K562 (cell line): ENCODE measurements around the gene ZNF473. TPM values are rescaled to one million over a fixed set of nuclear protein-coding genes. Genes with fewer than 3 reads are reported as not detected.
"Not testable (repeated sequence)": the region's sequence is repeated elsewhere in the genome, so short reads cannot be mapped to it uniquely, and the experiment has no call there.

Experiments
- ATAC-seq: fragments of 200-7000 bp; cut with Tn5 transposase; 3 replicates; pipeline ENCODE4 v1.9.1; 2020; ENCODE audit warnings: moderate library complexity
- BruUV-seq: library from RNA; stranded (reverse); fragments of 400-500 nt; replicated peaks from 2 replicates; lab custom pipeline; 2021; lab: Mats Ljungman, UMichigan
- CTCF ChIA-PET: fragments of 300-600 bp; formaldehyde crosslinking; extraction: SDS; loops from one replicate; lab custom pipeline; 2021; ENCODE audit warnings: low intra/inter-chr PET ratio; lab: Yijun Ruan, JAX
- POLR2A ChIA-PET: fragments of 300-600, 350-650 bp; sonication (Branson Sonifier 250); formaldehyde crosslinking; extraction: SDS; loops from one replicate; lab custom pipeline; 2021; ENCODE audit warnings: antibody characterized with exemption, inconsistent platforms; lab: Yijun Ruan, JAX
- DNase-seq, 4 experiments: peaks; one replicate each; pipeline versions ENCODE4 v3.0.0 to v3.0.0-alpha.2; 2011 to 2018; ENCODE audit warnings: low spot score in 3 of 4, mixed read lengths in 3 of 4; ENCODE audit errors: extremely low read depth in 1 of 4
- FAIRE-seq: peaks from 2 replicates; lab custom pipeline; 2011; peaks lifted over from hg19 to GRCh38; lab: Jason Lieb, UNC
- H2AFZ ChIP-seq: 2 replicates; pipeline ENCODE4 v1.6.0; 2011; ENCODE audit warnings: low read depth, low read length, control low read depth, inconsistent platforms
- H3K27ac ChIP-seq: fragments of 200-600 bp; 3 replicates; pipeline ENCODE4 v1.8.0; 2011; ENCODE audit warnings: low read depth, mild to moderate bottlenecking, control low read depth, inconsistent platforms, low read length, moderate library complexity, mixed read lengths; ENCODE audit errors: extremely low read depth
- H3K27me3 ChIP-seq, 2 experiments: fragments of 300-600 bp in 1 of 2; 2 replicates in 1 of 2; 3 replicates in 1 of 2; pipeline versions ENCODE4 v1.6.0 to v1.8.0; 2011; ENCODE audit warnings: inconsistent platforms in 2 of 2, low read length in 2 of 2, mild to moderate bottlenecking in 1 of 2, mixed read lengths in 1 of 2, moderate library complexity in 1 of 2; ENCODE audit not compliant: control insufficient read depth in 2 of 2, insufficient read depth in 2 of 2
- H3K36me3 ChIP-seq: fragments of 300-600 bp; 3 replicates; pipeline ENCODE4 v1.8.0; 2011; ENCODE audit warnings: mild to moderate bottlenecking, low read length, inconsistent platforms; ENCODE audit not compliant: control insufficient read depth, insufficient read depth
- H3K4me1 ChIP-seq, 2 experiments: fragments of 200-600 bp in 1 of 2; replicated peaks in 1 of 2; 2 replicates in 1 of 2; 3 replicates in 1 of 2; pipeline versions ENCODE4 v1.5.1 to v1.8.0; 2011; ENCODE audit warnings: inconsistent platforms in 2 of 2, low read length in 2 of 2, mild to moderate bottlenecking in 1 of 2, mixed read lengths in 1 of 2, moderate library complexity in 1 of 2; ENCODE audit not compliant: control insufficient read depth in 2 of 2, insufficient read depth in 2 of 2
- H3K4me2 ChIP-seq: 2 replicates; pipeline ENCODE4 v1.6.1; 2011; ENCODE audit warnings: low read length, control low read depth, inconsistent platforms, mixed read lengths; ENCODE audit not compliant: insufficient read depth
- H3K4me3 ChIP-seq: fragments of 200-600 bp; sonication (generic), shearing (Covaris generic); 2 replicates; pipeline ENCODE4 v1.5.1; 2016; ENCODE audit warnings: control low read depth, inconsistent platforms
- H3K79me2 ChIP-seq: fragments of 200-600 bp; 3 replicates; pipeline ENCODE4 v1.8.0; 2011; ENCODE audit warnings: low read length, inconsistent platforms; ENCODE audit not compliant: control insufficient read depth, insufficient read depth
- H3K9ac ChIP-seq, 2 experiments: 2 replicates each; pipeline versions ENCODE4 v1.6.0 to v1.6.1; 2011; ENCODE audit warnings: low read depth in 2 of 2, low read length in 2 of 2, control low read depth in 1 of 2, inconsistent platforms in 1 of 2, mild to moderate bottlenecking in 1 of 2, mixed read lengths in 1 of 2; ENCODE audit not compliant: insufficient read depth in 1 of 2
- H3K9me1 ChIP-seq: one replicate; pipeline ENCODE4 v1.6.0; 2011; ENCODE audit warnings: inconsistent platforms, mild to moderate bottlenecking, low read length, moderate library complexity; ENCODE audit not compliant: control insufficient read depth, insufficient read depth
- H3K9me3 ChIP-seq: replicated peaks from 2 replicates; pipeline ENCODE4 v1.5.1; 2011; ENCODE audit warnings: low read depth, low read length, inconsistent platforms; ENCODE audit not compliant: control insufficient read depth, insufficient read depth
- H4K20me1 ChIP-seq: replicated peaks from 2 replicates; pipeline ENCODE4 v1.6.1; 2011; ENCODE audit warnings: low read length, inconsistent platforms, mixed read lengths; ENCODE audit not compliant: control insufficient read depth, insufficient read depth
- ATF3 ChIP-seq, 2 experiments: fragments of 450-650 bp in 1 of 2; sonication (generic) in 1 of 2; formaldehyde crosslinking in 1 of 2; IDR thresholded peaks in 1 of 2; conservative IDR thresholded peaks in 1 of 2; 2 replicates each; pipeline versions ENCODE4 v1.6.1 to v1.8.1; 2016 to 2023; ENCODE audit warnings: mild to moderate bottlenecking in 2 of 2, moderate library complexity in 2 of 2, inconsistent platforms in 1 of 2, missing genetic modification reagents in 1 of 2
- CC2D1A ChIP-seq: fragments of 450-650 bp; IDR thresholded peaks from 2 replicates; pipeline ENCODE4 v1.6.1; 2017; ENCODE audit warnings: mild to moderate bottlenecking
- CHAMP1 ChIP-seq: fragments of 450-650 bp; IDR thresholded peaks from 2 replicates; pipeline ENCODE4 v1.6.1; 2016; ENCODE audit warnings: mild to moderate bottlenecking
- CTCF ChIP-seq, 3 experiments: IDR thresholded peaks in 2 of 3; conservative IDR thresholded peaks in 1 of 3; 2 replicates each; pipeline ENCODE4 v1.5.1; 2011 to 2012; ENCODE audit warnings: low read length in 3 of 3, mild to moderate bottlenecking in 3 of 3, control low read depth in 2 of 3, improper control_type of control experiment in 1 of 3, inconsistent platforms in 1 of 3, low read depth in 1 of 3, mixed read lengths in 1 of 3, moderate library complexity in 1 of 3; ENCODE audit not compliant: insufficient read depth in 2 of 3
- FOXM1 ChIP-seq, 2 experiments: fragments of 450-650 bp in 1 of 2; sonication (generic) in 1 of 2; formaldehyde crosslinking in 1 of 2; IDR thresholded peaks; 2 replicates each; pipeline versions ENCODE4 v1.6.1 to v1.9.0; 2017 to 2022; ENCODE audit warnings: low read depth in 2 of 2, mild to moderate bottlenecking in 2 of 2, missing genetic modification reagents in 1 of 2, moderate library complexity in 1 of 2
- L3MBTL2 ChIP-seq: fragments of 450-650 bp; IDR thresholded peaks from 2 replicates; pipeline ENCODE4 v1.6.1; 2016; ENCODE audit warnings: mild to moderate bottlenecking, moderate library complexity
- SMC3 ChIP-seq: conservative IDR thresholded peaks from 2 replicates; pipeline ENCODE4 v1.6.1; 2011; ENCODE audit warnings: low read depth, low read length, improper control_type of control experiment; ENCODE audit not compliant: insufficient read depth
- WGBS: fragments of 100-300 bp; shearing (Covaris generic); methylation state at CpG from one replicate; pipeline ENCODE4 v1.1.6; 2016; ENCODE audit warnings: low coverage, mixed read lengths; ENCODE audit not compliant: insufficient coverage; ENCODE audit errors: missing lambda C conversion rate; 5-methylcytosine and 5-hydroxymethylcytosine counted together
- in situ Hi-C: fragments of 300-500 bp; cut with MboI; formaldehyde crosslinking; loops from 4 replicates; pipeline ENCODE4 v1.15.0; 2018; ENCODE audit warnings: inconsistent platforms, mixed read lengths
- intact Hi-C: fragments of 100-400 bp; cut with micrococcal nuclease; formaldehyde crosslinking; loops from 2 replicates; pipeline ENCODE4 v1.14.2; 2022
- polyA plus RNA-seq, 8 experiments: library from polyadenylated mRNA; depleted of rRNA in 4 of 8; stranded (reverse) in 5 of 8; unstranded in 3 of 8; fragments of >200 nt; fragmentation: Nextera tagmentation in 2 of 8; fragmentation: Illumina TruSeq in 1 of 8; extraction: Ambion mirVana in 2 of 8; extraction: Trizol in 1 of 8; gene quantifications; 2 replicates each; pipeline versions ENCODE4 v1.2.1 to v1.2.3, GENCODE V29; 2011 to 2014; ENCODE audit warnings: inconsistent platforms in 1 of 8, missing spikeins in 1 of 8
- total RNA-seq, 7 experiments: library from RNA; depleted of rRNA in 6 of 7; stranded (reverse); fragments of >200 nt in 6 of 7; fragmentation: Illumina TruSeq in 2 of 7; extraction: Trizol in 2 of 7; gene quantifications; 2 replicates each; pipeline versions ENCODE4 v1.2.1 to v1.2.3, GENCODE V29; 2011 to 2021; ENCODE audit warnings: low replicate concordance in 1 of 7

Gene ZNF473
- total and polyA plus RNA-seq, 9 of the 15 experiments (the other 6 are each of a cell fraction or from before 2014, with no cell fraction given) = 8.2 to 34.0 (median 28.5) TPM

GRCh38 chr19:50090706-50091105, 64.9 kb downstream of the ZNF473 start:
- POLR2A ChIA-PET; H3K4me1 ChIP-seq; BruUV-seq; H4K20me1 ChIP-seq; CTCF ChIA-PET; H3K79me2 ChIP-seq; H3K4me3 ChIP-seq; intact Hi-C loops; H3K27ac ChIP-seq; H3K9me1 ChIP-seq; H3K36me3 ChIP-seq; FAIRE-seq; H3K4me2 ChIP-seq; H3K9me3 ChIP-seq; H3K27me3 ChIP-seq; H2AFZ ChIP-seq; H3K9ac ChIP-seq; TF ChIP-seq FOXM1 (CRISPR knock-in tag; IDR thresholded peaks at IDR 0.05; ENCODE audit: low read depth); ATF3 (CRISPR knock-in tag; conservative IDR thresholded peaks at IDR 0.05): not testable (repeated sequence)
- in situ Hi-C loops = loop anchor here (10.0 kb wide), 1 partner anchor 156 kb away; no protein-coding TSS in a partner anchor
- WGBS = 41% methylated on average over 10 of the region's 10 CpGs
- DNase-seq (peak; percentile 49 to 73 (median 64)), ATAC-seq (peak; percentile 89)
- TF ChIP-seq FOXM1 (IDR thresholded peaks at IDR 0.05; ENCODE audit: low read depth) (peak; percentile 16; the same call in 1 of the 2 replicates), SMC3 (0 out of 2 replicates have a peak, but pooled peaks have one; percentile 27), CTCF (IDR thresholded peaks at IDR 0.05 in 2 of 3, conservative IDR thresholded peaks at IDR 0.05 in 1 of 3; ENCODE audit: insufficient read depth in 2 of 3, low read depth in 1 of 3, low read length in 3 of 3) (peak; percentile 52 to 64 (median 54)), L3MBTL2 (0 out of 2 replicates have a peak, but pooled peaks have one; percentile 18), CC2D1A (peak; percentile 70), CHAMP1 (peak; percentile 76), ATF3 (IDR thresholded peaks at IDR 0.05) (peak; percentile 39; the same call in 1 of the 2 replicates)
